GM18867 (cell line): ENCODE measurements around the gene RBBP6.

ENCODE experiments used
- ATAC-seq: cut with Tn5 transposase; IDR thresholded peaks from one replicate; pipeline ENCODE4 v1.9.1; 2021; ENCODE audit warnings: mild to moderate bottlenecking, moderate library complexity; ENCODE audit not compliant: unreplicated experiment

RBBP6 gene

GRCh38 chr16:24522751-24523150 is 16.6 kb upstream of the RBBP6 start:
- no peak for ATAC-seq

GRCh38 chr16:24523569-24523968 is 15.8 kb upstream of the RBBP6 start:
- no peak for ATAC-seq

GRCh38 chr16:24524855-24525677 is 14.3 kb upstream of the RBBP6 start:
- no peak for ATAC-seq

GRCh38 chr16:24525970-24526559 is 13.3 kb upstream of the RBBP6 start:
- no peak for ATAC-seq

- ATAC-seq: no peak
These were observed 12.5 kb upstream of the RBBP6 start for GRCh38 chr16:24526701-24527495.

- ATAC-seq: no peak
These were observed 8.2 kb upstream of the RBBP6 start for GRCh38 chr16:24531166-24531565.

- ATAC-seq: no peak
These were observed 4.7 kb upstream of the RBBP6 start for GRCh38 chr16:24534620-24535019.

- ATAC-seq: no peak
These were observed 3.5 kb upstream of the RBBP6 start for GRCh38 chr16:24535827-24536226.

GRCh38 chr16:24536671-24537070 is 2.7 kb upstream of the RBBP6 start:
- no peak for ATAC-seq

GRCh38 chr16:24537474-24538337 is 1.7 kb upstream of the RBBP6 start:
- no peak for ATAC-seq

- ATAC-seq: no peak
These were observed 541 bp upstream of the RBBP6 start for GRCh38 chr16:24538756-24539294.

- ATAC-seq: peak; percentile 33
These were observed 660 bp downstream of the RBBP6 start for GRCh38 chr16:24539850-24540601.

GRCh38 chr16:24540602-24541210 is 1.3 kb downstream of the RBBP6 start:
- ATAC-seq: no peak

GRCh38 chr16:24541233-24541933 is 2.0 kb downstream of the RBBP6 start:
- no peak for ATAC-seq

- no peak for ATAC-seq
These were observed 4.6 kb downstream of the RBBP6 start for GRCh38 chr16:24543949-24544348.

GRCh38 chr16:24544640-24545039 is 5.3 kb downstream of the RBBP6 start:
- no peak for ATAC-seq

GRCh38 chr16:24550295-24550694 is 10.9 kb downstream of the RBBP6 start:
- ATAC-seq: no peak

GRCh38 chr16:24552705-24553246 is 13.4 kb downstream of the RBBP6 start:
- ATAC-seq: no peak
